Mesenchymal stem cell (in vitro differentiated cells and primary cell): ENCODE measurements around the gene MTCL1.

Experiments used
- DNase-seq: peaks from one replicate; pipeline ENCODE4 v3.0.0-alpha.2; 2013
- H2AFZ ChIP-seq: one replicate; pipeline ENCODE4 v1.6.1; 2013; ENCODE audit warnings: low read depth, mild to moderate bottlenecking, control low read depth, inconsistent platforms, low read length, moderate library complexity
- H2AK5ac ChIP-seq: 2 replicates; pipeline ENCODE4 v1.6.1; 2013; ENCODE audit warnings: low read length, moderate library complexity, mild to moderate bottlenecking, inconsistent platforms; ENCODE audit not compliant: severe bottlenecking
- H2BK120ac ChIP-seq: one replicate; pipeline ENCODE4 v1.6.1; 2013; ENCODE audit warnings: low read depth, mild to moderate bottlenecking, inconsistent platforms, low read length, moderate library complexity
- H2BK12ac ChIP-seq, 2 experiments: one replicate each; pipeline ENCODE4 v1.6.1; 2013; ENCODE audit warnings: inconsistent platforms in 2 of 2, low read length in 2 of 2, mild to moderate bottlenecking in 2 of 2, moderate library complexity in 2 of 2, control low read depth in 1 of 2
- H2BK15ac ChIP-seq: one replicate; pipeline ENCODE4 v1.6.1; 2013; ENCODE audit warnings: mild to moderate bottlenecking, low read depth, inconsistent platforms; ENCODE audit not compliant: poor library complexity, severe bottlenecking
- H2BK5ac ChIP-seq: 2 replicates; pipeline ENCODE4 v1.6.1; 2013; ENCODE audit warnings: low read depth, mild to moderate bottlenecking, low read length, control low read depth, inconsistent platforms; ENCODE audit not compliant: poor library complexity, severe bottlenecking
- H3K14ac ChIP-seq, 2 experiments: one replicate each; pipeline ENCODE4 v1.6.1; 2013; ENCODE audit warnings: inconsistent platforms in 2 of 2, low read length in 2 of 2, control low read depth in 1 of 2, mild to moderate bottlenecking in 1 of 2, moderate library complexity in 1 of 2
- H3K18ac ChIP-seq, 2 experiments: one replicate each; pipeline ENCODE4 v1.6.1; 2013; ENCODE audit warnings: inconsistent platforms in 2 of 2, low read length in 2 of 2, control low read depth in 1 of 2, low read depth in 1 of 2, mild to moderate bottlenecking in 1 of 2
- H3K23ac ChIP-seq, 2 experiments: one replicate each; pipeline ENCODE4 v1.6.1; 2013; ENCODE audit warnings: inconsistent platforms in 2 of 2, low read length in 2 of 2, mild to moderate bottlenecking in 2 of 2, moderate library complexity in 2 of 2, control low read depth in 1 of 2
- H3K27ac ChIP-seq: 2 replicates; pipeline ENCODE4 v1.5.1; 2013; ENCODE audit warnings: mild to moderate bottlenecking, moderate library complexity, low read length, control low read depth, inconsistent platforms; ENCODE audit not compliant: poor library complexity, severe bottlenecking
- H3K27me3 ChIP-seq, 2 experiments: 2 replicates each; pipeline versions ENCODE4 v1.6.1 to v1.7.0; 2013; ENCODE audit warnings: low read length in 2 of 2, mild to moderate bottlenecking in 2 of 2, moderate library complexity in 2 of 2, control low read depth in 1 of 2, inconsistent platforms in 1 of 2; ENCODE audit not compliant: control insufficient read depth in 1 of 2, insufficient read depth in 1 of 2
- H3K36me3 ChIP-seq, 2 experiments: 2 replicates each; pipeline versions ENCODE4 v1.6.1 to v1.7.0; 2013; ENCODE audit warnings: low read length in 2 of 2, control low read depth in 1 of 2, inconsistent platforms in 1 of 2, low read depth in 1 of 2, mild to moderate bottlenecking in 1 of 2; ENCODE audit not compliant: insufficient read depth in 2 of 2, control insufficient read depth in 1 of 2
- H3K4ac ChIP-seq, 2 experiments: one replicate each; pipeline ENCODE4 v1.6.1; 2013; ENCODE audit warnings: inconsistent platforms in 2 of 2, low read length in 2 of 2, mild to moderate bottlenecking in 2 of 2, moderate library complexity in 2 of 2, control low read depth in 1 of 2, low read depth in 1 of 2
- H3K4me1 ChIP-seq: 2 replicates; pipeline ENCODE4 v1.6.1; 2013; ENCODE audit warnings: low read depth, low read length, control low read depth; ENCODE audit not compliant: control insufficient read depth, insufficient read depth
- H3K4me2 ChIP-seq: 2 replicates; pipeline ENCODE4 v1.6.1; 2013; ENCODE audit warnings: low read length, mild to moderate bottlenecking, inconsistent platforms; ENCODE audit not compliant: poor library complexity, severe bottlenecking
- H3K4me3 ChIP-seq, 2 experiments: 2 replicates each; pipeline versions ENCODE4 v1.5.1 to v1.7.0; 2013; ENCODE audit warnings: low read length in 2 of 2, mild to moderate bottlenecking in 2 of 2, control low read depth in 1 of 2, low read depth in 1 of 2; ENCODE audit not compliant: insufficient read depth in 1 of 2
- H3K79me1 ChIP-seq: replicated peaks from 2 replicates; pipeline ENCODE4 v1.6.1; 2013; ENCODE audit warnings: mild to moderate bottlenecking, control low read depth, low read length, inconsistent platforms; ENCODE audit not compliant: poor library complexity, severe bottlenecking
- H3K9ac ChIP-seq: 2 replicates; pipeline ENCODE4 v1.7.0; 2013; ENCODE audit warnings: mild to moderate bottlenecking, low read length, moderate library complexity
- H3K9me3 ChIP-seq: 2 replicates; pipeline ENCODE4 v1.7.0; 2013; ENCODE audit warnings: mild to moderate bottlenecking, low read length; ENCODE audit not compliant: control insufficient read depth
- H4K8ac ChIP-seq: one replicate; pipeline ENCODE4 v1.6.1; 2013; ENCODE audit warnings: inconsistent platforms, mild to moderate bottlenecking, low read length, moderate library complexity
- H4K91ac ChIP-seq: one replicate; pipeline ENCODE4 v1.6.1; 2013; ENCODE audit warnings: mild to moderate bottlenecking, low read length, inconsistent platforms
- WGBS: methylation state at CpG from one replicate; pipeline ENCODE4 v1.1.7; 2013; ENCODE audit warnings: mixed read lengths; 5-methylcytosine and 5-hydroxymethylcytosine counted together

Gene MTCL1

GRCh38 chr18:8786483-8787370, 81.4 kb downstream of the MTCL1 start:
- Histone ChIP-seq H2BK12ac (no peak overlapping the region), H3K14ac (no peak overlapping the region), H3K4me2 (no peak overlapping the region), H3K27me3 (no peaks in the 10 kb centered on the region), H4K8ac (no peak overlapping the region), H2BK15ac (no peak overlapping the region), H2AK5ac (peak overlapping the region; percentile 24), H3K23ac (no peak overlapping the region), H2BK120ac (no peak overlapping the region), H3K79me1 (peaks cover 16% of the 10 kb centered on the region), H4K91ac (no peak overlapping the region), H3K36me3 (peaks cover 75 to 97% of the 10 kb centered on the region in 2 experiments), H3K9ac (no peak overlapping the region), H3K9me3 (no peaks in the 10 kb centered on the region), H3K4me3 (no peak overlapping the region), H3K27ac (no peak overlapping the region), H3K18ac (no peak overlapping the region), H2AFZ (no peak overlapping the region), H3K4ac (no peak overlapping the region), H3K4me1 (peaks cover 26% of the 10 kb centered on the region), H2BK5ac (no peak overlapping the region)
- WGBS, result 96% methylated on average over 17 of the region's 17 CpGs
- DNase-seq, result no peak

DNA sequence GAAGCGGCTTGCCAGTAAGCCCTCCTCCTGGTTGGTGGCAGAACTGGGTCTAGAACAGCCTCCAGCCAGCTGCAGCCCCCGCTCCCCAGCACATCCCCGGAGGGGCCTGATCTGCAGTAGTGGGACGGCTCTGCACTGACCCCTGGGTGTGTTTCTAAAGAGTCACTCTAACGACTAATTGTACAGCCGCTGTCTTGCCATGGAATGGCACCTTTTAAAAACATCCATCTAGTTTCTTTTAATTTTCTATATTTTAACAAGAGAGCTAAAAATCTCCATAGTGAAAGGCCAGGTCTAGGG, 82.0 kb downstream of the MTCL1 start:
- 83% methylated on average over 6 of the region's 6 CpGs for WGBS
- Histone ChIP-seq H3K9ac (no peak overlapping the region), H3K4ac (no peak overlapping the region), H3K27me3 (no peaks in the 10 kb centered on the region), H2AK5ac (peak overlapping the region; percentile 24), H2BK5ac (no peak overlapping the region), H2BK12ac (no peak overlapping the region), H2AFZ (no peak overlapping the region), H2BK120ac (no peak overlapping the region), H3K23ac (peak overlapping the region in 1 of 2 experiments; percentile 38), H3K36me3 (peaks cover 69 to 97% of the 10 kb centered on the region in 2 experiments), H4K91ac (no peak overlapping the region), H4K8ac (no peak overlapping the region), H2BK15ac (no peak overlapping the region), H3K79me1 (peaks cover 15% of the 10 kb centered on the region), H3K14ac (no peak overlapping the region), H3K4me1 (peaks cover 24% of the 10 kb centered on the region), H3K18ac (no peak overlapping the region), H3K27ac (no peak overlapping the region), H3K9me3 (no peaks in the 10 kb centered on the region), H3K4me3 (no peak overlapping the region), H3K4me2 (no peak overlapping the region)
- no peak for DNase-seq

DNA sequence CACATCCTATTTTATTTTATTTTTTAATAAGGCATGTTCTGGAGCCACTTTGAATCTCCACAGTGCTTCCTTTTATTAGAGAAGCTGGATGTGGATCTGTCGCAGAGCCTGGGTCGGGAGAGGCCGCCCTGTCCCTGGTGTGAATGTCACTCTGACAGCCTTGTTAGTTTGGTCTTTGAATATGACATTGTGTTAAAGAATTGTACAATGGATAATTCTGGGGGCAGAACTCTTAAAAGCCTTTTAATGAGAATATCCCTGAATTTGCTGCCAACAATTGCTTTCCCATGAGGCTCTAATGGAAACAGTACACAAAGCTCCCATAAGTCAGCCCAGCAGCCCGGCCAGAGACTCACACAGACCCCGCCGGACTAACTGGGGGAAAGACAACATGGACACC, 82.4 kb downstream of the MTCL1 start:
- no peak overlapping the region for H3K4me3 ChIP-seq
- no peak overlapping the region for H4K91ac ChIP-seq
- no peaks in the 10 kb centered on the region for H3K27me3 ChIP-seq
- no peaks in the 10 kb centered on the region for H3K9me3 ChIP-seq
- no peak overlapping the region for H3K4ac ChIP-seq
- H2BK12ac ChIP-seq, result no peak overlapping the region
- peaks cover 69 to 97% of the 10 kb centered on the region in 2 experiments for H3K36me3 ChIP-seq
- H2AFZ ChIP-seq, result no peak overlapping the region
- no peak overlapping the region for H3K18ac ChIP-seq
- no peak overlapping the region for H3K14ac ChIP-seq
- DNase-seq, result no peak
- H3K4me1 ChIP-seq, result peaks cover 28% of the 10 kb centered on the region
- H2BK120ac ChIP-seq, result no peak overlapping the region
- H3K79me1 ChIP-seq, result peaks cover 15% of the 10 kb centered on the region
- peak overlapping the region; percentile 68 for H2AK5ac ChIP-seq
- H3K23ac ChIP-seq, result no peak overlapping the region
- peak overlapping the region; percentile 25 for H3K27ac ChIP-seq
- H3K9ac ChIP-seq, result no peak overlapping the region
- no peak overlapping the region for H2BK15ac ChIP-seq
- H3K4me2 ChIP-seq, result no peak overlapping the region
- H2BK5ac ChIP-seq, result no peak overlapping the region
- no peak overlapping the region for H4K8ac ChIP-seq
- 98% methylated on average over 6 of the region's 6 CpGs for WGBS

DNA sequence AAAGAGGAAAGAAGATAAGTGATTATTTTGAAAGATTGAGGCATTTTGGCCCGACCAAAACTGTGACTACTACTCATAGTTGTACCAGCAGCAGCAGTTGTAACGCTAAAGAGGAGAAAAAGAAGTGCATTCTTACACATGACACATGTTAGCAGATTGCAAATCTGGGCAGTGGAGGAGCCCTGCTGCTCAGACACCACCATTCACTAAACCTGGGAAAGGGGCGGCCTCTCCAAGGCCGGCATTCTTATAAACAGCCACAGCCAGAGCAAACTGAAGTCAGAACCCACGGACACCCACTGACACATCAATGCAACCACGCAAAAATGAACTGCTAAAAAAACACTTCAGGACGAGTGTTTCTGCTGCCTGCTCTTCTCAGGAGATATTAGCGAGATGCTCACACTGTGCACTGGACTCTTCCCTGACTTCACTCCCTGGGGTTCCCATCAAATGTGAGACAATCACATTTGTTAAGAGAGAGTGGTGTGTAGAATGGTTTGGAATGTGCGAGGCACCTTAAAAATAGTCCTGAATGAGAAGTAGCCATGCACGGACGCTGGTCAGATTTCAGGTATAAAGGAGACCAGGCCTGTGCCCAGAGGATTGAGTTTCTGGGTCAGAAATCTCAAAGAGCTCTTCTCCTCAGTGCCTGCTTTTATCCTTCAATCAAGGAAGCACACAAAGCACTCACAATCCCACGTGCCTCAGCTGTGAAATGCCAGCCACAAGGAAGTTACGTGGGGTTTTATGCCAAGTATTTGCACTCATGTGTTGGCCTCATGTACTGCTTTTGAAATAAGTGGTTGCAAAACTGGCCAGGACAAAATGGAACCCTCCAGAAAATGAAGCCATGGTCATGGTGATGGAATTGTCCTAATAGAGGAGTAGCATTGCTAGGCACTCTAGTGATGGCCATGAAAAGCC, 83.4 kb downstream of the MTCL1 start:
- no peak overlapping the region for H2BK5ac ChIP-seq
- H3K4me3 ChIP-seq, result no peak overlapping the region
- no peak overlapping the region for H3K14ac ChIP-seq
- no peak overlapping the region for H2BK15ac ChIP-seq
- H4K91ac ChIP-seq, result no peak overlapping the region
- no peak overlapping the region for H3K18ac ChIP-seq
- peak overlapping the region; percentile 52 for H2AK5ac ChIP-seq
- H3K27me3 ChIP-seq, result no peaks in the 10 kb centered on the region
- no peak for DNase-seq
- 93% methylated on average over 13 of the region's 13 CpGs for WGBS
- no peak overlapping the region for H3K9ac ChIP-seq
- H2BK12ac ChIP-seq, result no peak overlapping the region
- no peak overlapping the region for H3K4ac ChIP-seq
- H4K8ac ChIP-seq, result no peak overlapping the region
- no peak overlapping the region for H2BK120ac ChIP-seq
- peaks cover 32% of the 10 kb centered on the region for H3K4me1 ChIP-seq
- H3K27ac ChIP-seq, result peak overlapping the region; percentile 35
- H3K23ac ChIP-seq, result no peak overlapping the region
- peaks cover 61 to 97% of the 10 kb centered on the region in 2 experiments for H3K36me3 ChIP-seq
- no peak overlapping the region for H2AFZ ChIP-seq
- H3K79me1 ChIP-seq, result peaks cover 15% of the 10 kb centered on the region
- no peaks in the 10 kb centered on the region for H3K9me3 ChIP-seq
- no peak overlapping the region for H3K4me2 ChIP-seq
